GM19467 (cell line): ENCODE results near the gene IMMP2L.
"Not testable (repeated sequence)": the region's sequence is repeated elsewhere in the genome, so short reads cannot be mapped to it uniquely, and the experiment has no call there.

ENCODE experiments used
- ATAC-seq: cut with Tn5 transposase; IDR thresholded peaks from one replicate; pipeline ENCODE4 v1.9.1; 2021; ENCODE audit warnings: mild to moderate bottlenecking, moderate library complexity; ENCODE audit not compliant: unreplicated experiment

The IMMP2L gene

GRCh38 chr7:111510584-111511378 is 51.5 kb downstream of the IMMP2L start:
- no peak for ATAC-seq

- ATAC-seq, result no peak
Observed at GRCh38 chr7:111510062-111510461, 52.2 kb downstream of the IMMP2L start.

DNA sequence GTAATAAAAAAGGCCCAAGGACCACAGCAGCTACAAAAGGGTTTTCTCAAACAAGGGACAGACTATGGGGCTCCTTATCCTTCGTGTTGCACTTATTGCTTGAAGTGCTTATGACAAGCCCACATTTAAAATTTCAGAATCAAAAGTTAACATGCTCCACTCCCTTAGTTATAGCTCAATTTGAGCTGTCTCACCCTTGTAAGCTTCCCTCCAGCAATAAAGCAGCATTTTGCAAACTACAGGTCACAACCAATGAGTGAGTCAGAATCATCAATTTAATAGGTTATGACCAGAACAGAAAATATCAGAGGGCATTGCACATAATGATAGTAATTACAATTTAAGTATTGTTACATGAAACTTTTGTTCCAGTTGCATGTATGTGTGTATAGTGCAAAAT is 53.0 kb downstream of the IMMP2L start:
- ATAC-seq, result no peak

- ATAC-seq, result no peak
Observed at GRCh38 chr7:111508387-111508786, 53.9 kb downstream of the IMMP2L start.

DNA sequence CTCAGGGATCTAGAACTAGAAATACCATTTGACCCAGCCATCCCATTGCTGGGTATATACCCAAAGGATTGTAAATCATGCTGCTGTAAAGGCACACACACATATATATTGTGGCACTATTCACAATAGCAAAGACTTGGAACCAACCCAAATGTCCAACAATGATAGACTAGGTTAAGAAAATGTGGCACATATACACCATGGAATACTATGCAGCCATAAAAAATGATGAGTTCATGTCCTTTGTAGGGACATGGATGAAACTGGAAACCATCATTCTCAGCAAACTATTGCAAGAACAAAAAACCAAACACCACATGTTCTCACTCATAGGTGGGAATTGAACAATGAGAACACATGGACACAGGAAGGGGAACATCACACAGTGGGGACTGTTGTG is 56.9 kb downstream of the IMMP2L start:
- ATAC-seq, result not testable (repeated sequence)

GRCh38 chr7:111501799-111502198 is 60.5 kb downstream of the IMMP2L start:
- ATAC-seq, result not testable (repeated sequence)

- no peak for ATAC-seq
Observed at GRCh38 chr7:111499027-111499426, 63.3 kb downstream of the IMMP2L start.

DNA sequence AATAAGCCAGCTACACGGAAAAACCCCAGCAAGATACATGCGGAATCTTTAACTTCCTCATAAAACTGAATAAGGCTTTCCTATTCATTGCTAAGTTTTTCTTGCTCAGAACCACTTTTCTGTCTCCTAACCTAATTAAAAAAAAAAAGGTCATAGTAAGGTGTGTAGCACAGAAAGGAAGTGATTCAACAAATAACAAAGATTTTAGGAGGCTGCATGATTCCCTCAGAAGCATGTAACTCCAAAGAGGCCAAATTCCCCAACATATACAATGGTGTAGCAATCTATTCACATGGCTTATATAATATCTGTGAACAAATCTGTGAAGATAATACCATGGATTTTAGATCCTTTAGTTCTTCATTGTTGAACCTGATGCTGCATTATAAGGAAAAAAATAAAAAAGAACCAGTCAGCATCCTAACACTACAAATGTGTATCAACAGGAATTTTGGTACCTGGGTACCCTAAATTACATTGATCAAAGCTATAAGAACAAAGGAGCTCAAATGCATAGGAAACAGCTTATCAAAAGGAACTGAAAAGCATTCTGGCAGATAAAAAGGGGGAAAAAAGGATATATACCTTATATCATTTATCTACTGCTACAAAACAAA is 63.8 kb downstream of the IMMP2L start:
- ATAC-seq, result no peak

DNA sequence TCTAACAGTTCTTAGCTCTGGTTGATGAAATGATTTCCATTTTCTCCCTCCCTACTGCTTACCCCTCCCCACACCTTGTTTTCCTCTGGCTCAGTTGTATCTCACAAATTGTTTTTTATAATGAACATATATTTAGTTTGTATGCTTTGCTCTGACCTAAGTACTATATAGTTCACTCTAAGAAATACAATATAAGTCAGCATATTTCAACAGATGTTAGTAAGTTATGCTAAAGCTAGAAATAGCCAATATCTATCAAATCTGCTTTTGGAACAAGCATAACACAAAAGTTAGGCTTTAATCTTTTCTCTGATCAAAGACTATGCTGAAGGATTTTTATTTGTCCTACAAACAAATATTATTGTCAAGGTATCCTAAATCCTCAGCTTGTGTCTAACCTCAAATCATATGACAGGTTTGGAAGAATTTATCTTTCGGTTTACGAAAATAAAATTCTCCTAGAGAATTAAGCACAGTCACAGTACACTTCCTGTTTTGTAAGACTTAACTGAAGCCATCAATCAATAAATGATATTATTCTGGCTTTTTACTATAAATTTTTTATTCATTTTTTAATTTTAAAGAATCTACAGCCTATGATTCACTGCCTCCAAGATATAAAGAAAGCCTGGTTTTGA is 67.0 kb downstream of the IMMP2L start:
- no peak for ATAC-seq

DNA sequence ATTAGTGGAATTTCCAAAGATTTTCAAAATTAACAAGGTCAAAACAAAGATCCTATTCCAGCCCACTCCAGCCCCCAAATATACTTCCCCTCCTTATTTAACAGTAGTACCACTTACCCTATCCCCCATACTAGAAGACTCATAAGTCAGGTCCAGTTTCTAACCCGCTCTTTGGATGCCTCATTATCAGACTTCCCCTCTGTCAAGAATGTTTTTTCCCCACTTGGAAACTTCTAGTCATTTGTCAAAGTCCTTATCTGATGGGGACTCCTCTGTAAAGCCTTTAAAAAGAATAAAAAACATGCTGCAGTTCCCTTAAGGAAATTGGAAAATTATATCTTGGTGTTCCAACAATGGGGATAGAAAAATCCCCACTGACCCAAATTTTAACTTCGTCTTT is 70.1 kb downstream of the IMMP2L start:
- no peak for ATAC-seq

DNA sequence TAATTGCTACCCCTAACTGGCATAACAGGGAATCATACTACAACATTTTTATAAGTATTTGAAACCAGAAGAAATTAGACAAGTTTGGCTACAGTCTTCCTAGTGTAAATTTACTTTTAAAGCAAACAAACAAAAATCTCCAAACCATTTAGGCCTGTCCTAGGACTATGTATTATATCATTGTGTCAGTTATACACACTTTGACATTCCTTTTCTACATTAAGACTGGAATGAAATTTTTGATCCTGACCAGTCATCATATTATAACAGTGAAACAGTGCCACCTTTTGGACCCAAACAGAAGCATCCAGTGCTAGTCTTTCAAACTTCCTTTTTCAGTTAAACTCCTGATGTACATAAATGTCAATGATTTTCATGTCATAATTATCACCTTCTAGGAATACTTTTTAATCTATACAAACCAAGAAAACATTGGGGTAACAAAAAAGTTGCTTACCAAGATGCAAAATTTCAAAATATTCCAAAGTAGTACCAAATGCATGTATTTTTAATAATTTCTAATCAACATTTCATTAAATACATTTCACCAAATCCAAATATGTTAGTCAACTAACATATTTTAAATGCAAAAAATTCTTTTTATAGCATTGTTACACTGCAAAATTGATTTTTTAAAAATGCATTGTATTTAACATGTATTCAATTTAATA is 75.7 kb downstream of the IMMP2L start:
- no peak for ATAC-seq

DNA sequence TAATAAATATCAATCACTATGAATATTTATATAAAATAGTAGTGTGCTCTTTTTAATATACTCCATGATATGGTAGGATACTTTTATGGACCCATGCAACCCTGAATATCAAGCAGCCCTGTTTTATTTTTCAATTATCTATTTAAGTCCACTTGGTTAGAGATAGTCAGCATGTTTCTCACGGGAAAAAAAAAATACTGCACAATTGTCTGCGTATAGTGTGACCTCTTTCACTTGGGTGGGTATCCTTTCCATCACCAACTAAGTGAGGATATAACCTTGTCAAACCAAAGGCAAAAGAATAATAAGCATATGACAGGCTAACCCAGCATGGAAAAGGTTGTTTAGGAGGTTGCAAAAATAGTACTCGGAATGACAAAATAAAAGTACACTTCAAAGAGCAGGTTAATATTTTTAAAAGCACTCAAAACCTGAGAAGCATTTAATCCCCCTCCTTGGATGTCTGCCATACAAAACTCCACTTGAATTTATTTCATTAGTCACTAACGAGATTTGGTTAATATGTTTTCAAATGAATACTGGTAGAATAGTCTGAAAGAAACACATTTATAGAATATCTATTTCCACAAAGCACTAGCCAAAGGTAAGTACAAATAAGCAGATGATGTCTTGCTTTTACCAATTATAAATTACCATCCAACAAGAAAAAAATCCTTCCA is 76.5 kb downstream of the IMMP2L start:
- no peak for ATAC-seq

DNA sequence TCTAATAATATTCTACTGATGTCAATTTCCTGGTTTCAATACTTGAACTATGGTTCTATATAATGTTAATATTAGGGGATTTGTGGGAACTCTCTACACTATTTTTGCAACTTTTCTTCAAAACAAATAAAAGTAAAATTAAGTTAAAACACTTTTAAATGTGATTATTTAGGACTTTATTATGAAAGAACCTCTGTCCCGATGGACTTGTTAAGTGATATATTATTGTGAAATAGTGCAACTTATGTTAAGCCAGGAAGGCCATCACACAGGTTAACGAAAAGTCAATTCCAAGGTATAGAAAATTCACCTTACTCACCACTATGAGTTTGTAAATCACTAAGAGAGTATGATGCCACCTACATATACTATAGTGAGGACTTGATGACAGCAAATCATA is 79.2 kb downstream of the IMMP2L start:
- no peak for ATAC-seq

DNA sequence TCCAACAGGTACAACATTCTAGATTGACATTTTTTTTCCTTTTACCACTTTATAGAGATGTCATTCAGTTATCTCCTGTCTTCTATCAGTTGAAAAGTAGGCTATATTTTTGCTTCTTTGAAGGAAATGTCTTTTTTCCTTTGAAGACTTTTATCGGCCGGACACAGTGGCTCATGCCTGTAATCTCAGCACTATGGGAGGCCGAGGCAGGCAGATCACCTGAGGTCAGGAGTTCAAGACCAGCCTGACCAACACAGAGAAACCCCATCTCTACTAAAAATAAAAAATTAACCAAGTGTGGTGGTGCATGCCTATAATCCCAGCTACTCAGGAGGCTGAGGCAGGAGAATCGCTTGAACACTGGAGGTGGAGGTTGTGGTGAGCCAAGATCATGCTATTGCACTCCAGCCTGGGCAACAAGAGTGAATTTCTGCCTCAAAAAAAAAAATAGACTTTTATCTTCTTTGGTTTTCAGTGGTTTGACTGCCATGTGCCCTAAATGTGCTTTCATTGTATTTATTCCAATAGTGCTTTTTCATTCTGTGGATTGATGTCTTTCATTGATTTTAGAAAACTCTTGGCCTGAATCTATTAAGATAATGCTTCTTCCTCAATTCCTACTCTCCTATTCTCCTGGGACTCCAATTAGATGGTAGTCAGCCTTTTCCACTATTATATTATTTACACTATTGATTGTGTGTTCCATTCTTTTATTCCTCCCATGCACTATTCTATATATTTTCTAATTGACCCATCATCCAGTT is 84.6 kb downstream of the IMMP2L start:
- no peak for ATAC-seq

DNA sequence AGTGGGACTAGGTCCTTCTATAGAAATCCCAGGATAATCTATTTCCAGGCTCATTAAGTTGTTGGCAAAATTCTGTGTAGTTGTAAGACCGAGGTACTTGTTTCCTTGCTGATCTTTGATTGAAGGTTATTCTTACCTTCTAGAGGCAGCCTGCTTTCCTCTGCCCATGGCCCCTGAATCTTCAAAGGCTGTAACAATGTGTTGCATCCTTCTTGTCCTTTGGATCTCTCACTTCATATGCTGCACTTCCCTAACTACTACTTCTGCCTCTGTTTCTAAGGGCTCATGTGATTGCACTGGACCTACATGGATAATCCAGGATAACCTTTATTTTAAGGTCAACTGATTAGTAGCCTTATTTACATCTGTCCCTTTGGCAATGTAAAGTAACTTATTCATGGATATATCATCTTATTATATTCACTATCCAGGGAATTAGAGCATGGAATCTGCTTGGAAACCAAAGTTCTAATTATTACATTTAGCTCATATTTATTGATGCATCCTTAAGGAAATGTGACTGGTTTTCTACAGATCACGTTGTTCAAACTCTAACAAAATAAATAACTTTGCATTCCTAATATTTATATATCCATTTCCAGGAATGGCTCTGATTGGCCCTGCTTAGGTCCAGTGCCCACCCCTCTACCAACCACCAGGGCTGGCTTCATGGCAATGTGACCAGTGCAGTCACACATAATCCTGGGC is 85.6 kb downstream of the IMMP2L start:
- ATAC-seq, result no peak

- no peak for ATAC-seq
Observed at GRCh38 chr7:111475959-111476358, 86.3 kb downstream of the IMMP2L start.

- ATAC-seq, result no peak
Observed at GRCh38 chr7:111475419-111475748, 86.9 kb downstream of the IMMP2L start.

DNA sequence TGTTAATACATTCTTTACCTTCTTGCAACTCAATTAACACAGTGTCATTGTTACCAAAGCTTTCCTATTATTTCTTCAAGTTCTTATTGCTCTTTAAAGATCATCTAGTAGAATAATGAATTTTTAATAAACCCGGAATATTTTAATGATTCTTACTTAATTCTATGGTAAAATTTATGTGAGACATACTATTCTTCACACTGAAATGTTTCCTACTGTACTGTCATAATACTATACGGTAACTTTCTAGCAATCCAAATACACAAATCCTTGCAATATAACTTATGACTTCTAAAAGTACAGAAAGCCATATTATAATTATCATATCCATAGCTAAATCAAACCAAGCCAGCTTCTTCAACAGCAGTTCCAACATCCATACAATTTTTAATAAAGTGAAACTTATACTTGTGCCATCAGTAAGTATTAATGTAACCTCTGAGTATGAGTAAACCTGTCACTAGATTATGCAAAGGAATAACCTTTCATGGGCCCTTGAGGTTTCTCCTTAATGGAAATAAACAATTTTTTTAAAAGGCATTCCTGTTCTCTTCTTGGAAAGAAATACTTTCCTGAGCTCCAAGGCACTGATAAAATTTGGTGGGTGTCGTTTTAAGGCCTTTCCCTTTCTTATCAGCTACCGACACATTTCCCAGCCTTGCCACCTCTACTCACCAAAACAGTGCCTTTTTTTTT is 87.4 kb downstream of the IMMP2L start:
- no peak for ATAC-seq
